ENCODE measurements around the gene ACSBG1.
A peak's percentile ranks its signal among the peaks of the same experiment; 100 is the strongest.

Gene ACSBG1

GRCh38 chr15:78210349-78210717 is 24.0 kb downstream of the ACSBG1 start:
- H3K9ac ChIP-seq (ENCODE audit: low read length), result no peak overlapping the region
- peaks cover 21% of the 10 kb centered on the region for H3K4me1 ChIP-seq (ENCODE audit: control insufficient read depth, insufficient read depth, low read length)
- no peaks in the 10 kb centered on the region for H3K27me3 ChIP-seq (ENCODE audit: control insufficient read depth, insufficient read depth, low read length)
- H3K27ac ChIP-seq (ENCODE audit: low read depth, low read length), result peak overlapping the region; percentile 40
- no peaks in the 10 kb centered on the region for H3K36me3 ChIP-seq (ENCODE audit: control insufficient read depth, insufficient read depth, low read length)
- no peak overlapping the region for H3K4me3 ChIP-seq (ENCODE audit: low read length)

- H3K27ac ChIP-seq (ENCODE audit: low read depth, low read length), result peak overlapping the region; percentile 40
- H3K4me1 ChIP-seq (ENCODE audit: control insufficient read depth, insufficient read depth, low read length), result peaks cover 19% of the 10 kb centered on the region
- H3K9ac ChIP-seq (ENCODE audit: low read length), result no peak overlapping the region
- H3K36me3 ChIP-seq (ENCODE audit: control insufficient read depth, insufficient read depth, low read length), result no peaks in the 10 kb centered on the region
- no peaks in the 10 kb centered on the region for H3K27me3 ChIP-seq (ENCODE audit: control insufficient read depth, insufficient read depth, low read length)
- H3K4me3 ChIP-seq (ENCODE audit: low read length), result no peak overlapping the region
Measured at GRCh38 chr15:78209646-78210348, 24.6 kb downstream of the ACSBG1 start.

GRCh38 chr15:78208887-78209645 is 25.3 kb downstream of the ACSBG1 start:
- Histone ChIP-seq H3K9ac (ENCODE audit: low read length) (no peak overlapping the region), H3K27me3 (ENCODE audit: control insufficient read depth, insufficient read depth, low read length) (no peaks in the 10 kb centered on the region), H3K36me3 (ENCODE audit: control insufficient read depth, insufficient read depth, low read length) (no peaks in the 10 kb centered on the region), H3K4me1 (ENCODE audit: control insufficient read depth, insufficient read depth, low read length) (peaks cover 19% of the 10 kb centered on the region), H3K4me3 (ENCODE audit: low read length) (no peak overlapping the region), H3K27ac (ENCODE audit: low read depth, low read length) (peak overlapping the region; percentile 40)

- Histone ChIP-seq H3K27me3 (ENCODE audit: control insufficient read depth, insufficient read depth, low read length) (no peaks in the 10 kb centered on the region), H3K36me3 (ENCODE audit: control insufficient read depth, insufficient read depth, low read length) (no peaks in the 10 kb centered on the region), H3K27ac (ENCODE audit: low read depth, low read length) (no peak overlapping the region), H3K4me3 (ENCODE audit: low read length) (no peak overlapping the region), H3K4me1 (ENCODE audit: control insufficient read depth, insufficient read depth, low read length) (peaks cover 19% of the 10 kb centered on the region), H3K9ac (ENCODE audit: low read length) (no peak overlapping the region)
Measured at GRCh38 chr15:78208341-78208844, 26.0 kb downstream of the ACSBG1 start.

GRCh38 chr15:78207641-78208340 is 26.6 kb downstream of the ACSBG1 start:
- peaks cover 15% of the 10 kb centered on the region for H3K4me1 ChIP-seq (ENCODE audit: control insufficient read depth, insufficient read depth, low read length)
- no peak overlapping the region for H3K27ac ChIP-seq (ENCODE audit: low read depth, low read length)
- no peak overlapping the region for H3K9ac ChIP-seq (ENCODE audit: low read length)

GRCh38 chr15:78207110-78207458 is 27.3 kb downstream of the ACSBG1 start:
- Histone ChIP-seq H3K27ac (ENCODE audit: low read depth, low read length) (no peak overlapping the region), H3K27me3 (ENCODE audit: control insufficient read depth, insufficient read depth, low read length) (no peaks in the 10 kb centered on the region), H3K4me3 (ENCODE audit: low read length) (no peak overlapping the region), H3K4me1 (ENCODE audit: control insufficient read depth, insufficient read depth, low read length) (peaks cover 9% of the 10 kb centered on the region), H3K36me3 (ENCODE audit: control insufficient read depth, insufficient read depth, low read length) (no peaks in the 10 kb centered on the region), H3K9ac (ENCODE audit: low read length) (no peak overlapping the region)

More at GRCh38 chr15:78207641-78208340, 26.6 kb downstream of the ACSBG1 start:
- Histone ChIP-seq H3K27me3 (ENCODE audit: control insufficient read depth, insufficient read depth, low read length) (no peaks in the 10 kb centered on the region), H3K36me3 (ENCODE audit: control insufficient read depth, insufficient read depth, low read length) (no peaks in the 10 kb centered on the region), H3K4me3 (ENCODE audit: low read length) (no peak overlapping the region)

- no peak overlapping the region for H3K27ac ChIP-seq (ENCODE audit: low read depth, low read length)
- H3K9ac ChIP-seq (ENCODE audit: low read length), result no peak overlapping the region
- peaks cover 9% of the 10 kb centered on the region for H3K4me1 ChIP-seq (ENCODE audit: control insufficient read depth, insufficient read depth, low read length)
- no peak overlapping the region for H3K4me3 ChIP-seq (ENCODE audit: low read length)
- no peaks in the 10 kb centered on the region for H3K27me3 ChIP-seq (ENCODE audit: control insufficient read depth, insufficient read depth, low read length)
- no peaks in the 10 kb centered on the region for H3K36me3 ChIP-seq (ENCODE audit: control insufficient read depth, insufficient read depth, low read length)
Measured at GRCh38 chr15:78206326-78207109, 27.8 kb downstream of the ACSBG1 start.

GRCh38 chr15:78205856-78206255 is 28.5 kb downstream of the ACSBG1 start:
- Histone ChIP-seq H3K4me3 (ENCODE audit: low read length) (no peak overlapping the region), H3K9ac (ENCODE audit: low read length) (no peak overlapping the region), H3K27me3 (ENCODE audit: control insufficient read depth, insufficient read depth, low read length) (no peaks in the 10 kb centered on the region), H3K27ac (ENCODE audit: low read depth, low read length) (no peak overlapping the region), H3K4me1 (ENCODE audit: control insufficient read depth, insufficient read depth, low read length) (peaks cover 8% of the 10 kb centered on the region), H3K36me3 (ENCODE audit: control insufficient read depth, insufficient read depth, low read length) (no peaks in the 10 kb centered on the region)

- peaks cover 6% of the 10 kb centered on the region for H3K4me1 ChIP-seq (ENCODE audit: control insufficient read depth, insufficient read depth, low read length)
- H3K9ac ChIP-seq (ENCODE audit: low read length), result no peak overlapping the region
- H3K4me3 ChIP-seq (ENCODE audit: low read length), result no peak overlapping the region
- H3K36me3 ChIP-seq (ENCODE audit: control insufficient read depth, insufficient read depth, low read length), result no peaks in the 10 kb centered on the region
- H3K27ac ChIP-seq (ENCODE audit: low read depth, low read length), result no peak overlapping the region
- no peaks in the 10 kb centered on the region for H3K27me3 ChIP-seq (ENCODE audit: control insufficient read depth, insufficient read depth, low read length)
Measured at GRCh38 chr15:78205337-78205736, 29.0 kb downstream of the ACSBG1 start.

- H3K9ac ChIP-seq (ENCODE audit: low read length), result no peak overlapping the region
- no peak overlapping the region for H3K4me3 ChIP-seq (ENCODE audit: low read length)
- no peaks in the 10 kb centered on the region for H3K4me1 ChIP-seq (ENCODE audit: control insufficient read depth, insufficient read depth, low read length)
Measured at GRCh38 chr15:78204351-78205309, 29.7 kb downstream of the ACSBG1 start.

More at GRCh38 chr15:78204351-78205309, 29.7 kb downstream of the ACSBG1 start:
- Histone ChIP-seq H3K36me3 (ENCODE audit: control insufficient read depth, insufficient read depth, low read length) (no peaks in the 10 kb centered on the region), H3K27me3 (ENCODE audit: control insufficient read depth, insufficient read depth, low read length) (no peaks in the 10 kb centered on the region), H3K27ac (ENCODE audit: low read depth, low read length) (no peak overlapping the region)
